LNCaP clone FGC (cell line): ENCODE data around the gene TMEM33.

Experiments
- DNase-seq: peaks from one replicate; pipeline ENCODE4 v3.0.0-alpha.2; 2011; ENCODE audit warnings: low read depth
- H3K4me3 ChIP-seq: 2 replicates; pipeline ENCODE4 v1.5.1; 2011; ENCODE audit warnings: mild to moderate bottlenecking, low read depth, low read length, control low read depth
- TF ChIP-seq, protein P1 (sequence below): IDR thresholded peaks from 2 replicates; pipeline ENCODE4 v1.5.1; 2012; ENCODE audit warnings: mild to moderate bottlenecking; ENCODE audit not compliant: control insufficient read depth, insufficient read depth; ENCODE audit errors: extremely low read depth

TMEM33 gene

DNA sequence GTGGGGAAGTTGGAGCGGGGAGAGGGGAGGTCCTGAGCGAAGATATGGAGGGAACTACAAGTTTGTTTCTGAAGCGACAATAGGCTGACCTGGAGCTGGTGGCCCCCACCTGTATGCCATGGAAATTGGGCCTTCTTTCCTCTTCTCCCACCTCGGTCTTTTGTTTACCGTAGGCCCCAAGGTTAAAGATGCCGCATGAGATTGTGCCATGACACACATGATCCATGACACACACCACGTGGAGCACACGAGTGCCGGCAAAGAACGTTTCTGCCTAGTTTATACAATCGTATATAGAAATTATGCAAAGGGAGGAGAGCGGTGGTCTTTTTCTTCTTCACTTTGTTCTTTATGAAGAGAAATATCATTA lies 408 bp downstream of the TMEM33 start:
- H3K4me3 ChIP-seq = peak overlapping the region; percentile 98
- DNase-seq = no peak
- TF ChIP-seq, protein P1, sequence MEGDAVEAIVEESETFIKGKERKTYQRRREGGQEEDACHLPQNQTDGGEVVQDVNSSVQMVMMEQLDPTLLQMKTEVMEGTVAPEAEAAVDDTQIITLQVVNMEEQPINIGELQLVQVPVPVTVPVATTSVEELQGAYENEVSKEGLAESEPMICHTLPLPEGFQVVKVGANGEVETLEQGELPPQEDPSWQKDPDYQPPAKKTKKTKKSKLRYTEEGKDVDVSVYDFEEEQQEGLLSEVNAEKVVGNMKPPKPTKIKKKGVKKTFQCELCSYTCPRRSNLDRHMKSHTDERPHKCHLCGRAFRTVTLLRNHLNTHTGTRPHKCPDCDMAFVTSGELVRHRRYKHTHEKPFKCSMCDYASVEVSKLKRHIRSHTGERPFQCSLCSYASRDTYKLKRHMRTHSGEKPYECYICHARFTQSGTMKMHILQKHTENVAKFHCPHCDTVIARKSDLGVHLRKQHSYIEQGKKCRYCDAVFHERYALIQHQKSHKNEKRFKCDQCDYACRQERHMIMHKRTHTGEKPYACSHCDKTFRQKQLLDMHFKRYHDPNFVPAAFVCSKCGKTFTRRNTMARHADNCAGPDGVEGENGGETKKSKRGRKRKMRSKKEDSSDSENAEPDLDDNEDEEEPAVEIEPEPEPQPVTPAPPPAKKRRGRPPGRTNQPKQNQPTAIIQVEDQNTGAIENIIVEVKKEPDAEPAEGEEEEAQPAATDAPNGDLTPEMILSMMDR = no peak

DNA sequence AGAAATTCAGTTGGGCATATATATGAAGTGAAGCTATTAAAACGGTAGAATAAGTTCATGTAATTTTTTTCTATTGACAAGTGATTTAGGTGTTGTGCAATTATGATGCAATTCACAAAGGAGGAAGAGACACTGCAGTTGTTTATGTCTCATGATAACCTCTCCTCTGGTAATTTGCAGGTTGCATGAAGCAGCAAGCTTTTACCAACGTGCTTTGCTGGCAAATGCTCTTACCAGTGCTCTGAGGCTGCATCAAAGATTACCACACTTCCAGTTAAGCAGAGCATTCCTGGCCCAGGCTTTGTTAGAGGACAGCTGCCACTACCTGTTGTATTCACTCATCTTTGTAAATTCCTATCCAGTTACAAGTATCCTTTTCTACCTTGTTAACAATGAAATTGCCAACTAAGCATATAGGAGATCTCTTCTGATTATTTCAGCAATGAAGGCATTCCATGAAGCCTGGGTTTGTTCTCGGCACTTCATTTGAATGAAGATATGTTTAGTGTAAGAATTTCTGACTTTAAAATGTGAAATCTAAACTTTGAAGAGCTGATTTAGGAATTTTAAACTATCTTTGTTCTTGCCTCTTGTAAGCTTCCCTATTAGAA lies 3.9 kb downstream of the TMEM33 start:
- DNase-seq = no peak
- TF ChIP-seq, protein P1 = no peak
- no peak overlapping the region for H3K4me3 ChIP-seq

DNA sequence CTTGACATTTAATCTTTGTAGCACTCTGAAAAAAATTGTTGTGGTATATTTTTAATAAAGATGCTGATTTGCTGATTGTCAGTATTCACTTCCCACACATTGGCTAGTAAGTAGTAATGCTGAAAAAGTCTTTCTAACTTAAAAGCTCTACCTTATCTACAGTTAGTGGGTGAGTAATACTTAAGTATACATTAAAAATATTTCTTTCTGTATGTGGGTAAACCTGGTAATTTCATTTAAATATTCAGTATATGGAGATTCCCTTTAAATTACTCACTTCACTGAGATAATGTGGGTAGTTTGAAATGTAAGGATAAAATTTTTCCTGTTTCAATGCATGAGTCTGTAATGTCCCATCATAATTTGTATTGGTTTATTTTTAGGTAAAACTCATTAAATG lies 5.6 kb downstream of the TMEM33 start:
- TF ChIP-seq, protein P1 = no peak

DNA sequence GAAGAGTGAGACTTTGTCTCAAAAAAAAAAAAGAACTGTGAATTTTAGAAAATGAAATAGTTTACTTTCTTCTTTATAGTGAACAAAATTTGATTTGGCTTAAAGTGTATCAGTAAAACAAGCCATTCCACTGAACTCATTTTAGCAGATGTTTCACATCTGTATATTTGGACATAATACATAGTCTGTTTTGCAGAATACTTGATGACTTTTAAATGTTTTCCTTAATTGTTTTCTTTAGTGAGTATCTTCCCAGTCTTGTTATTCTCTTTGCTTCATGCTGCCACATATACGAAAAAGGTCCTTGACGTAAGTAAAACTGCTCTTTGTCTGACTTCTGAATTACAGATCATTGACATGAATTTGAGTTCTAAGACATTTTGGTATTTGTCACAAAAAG lies 8.3 kb downstream of the TMEM33 start:
- H3K4me3 ChIP-seq = no peak overlapping the region
- DNase-seq = no peak
- TF ChIP-seq, protein P1 = no peak

More for the DNA sequence above, 5.6 kb downstream of the TMEM33 start:
- H3K4me3 ChIP-seq = no peak overlapping the region
- no peak for DNase-seq

DNA sequence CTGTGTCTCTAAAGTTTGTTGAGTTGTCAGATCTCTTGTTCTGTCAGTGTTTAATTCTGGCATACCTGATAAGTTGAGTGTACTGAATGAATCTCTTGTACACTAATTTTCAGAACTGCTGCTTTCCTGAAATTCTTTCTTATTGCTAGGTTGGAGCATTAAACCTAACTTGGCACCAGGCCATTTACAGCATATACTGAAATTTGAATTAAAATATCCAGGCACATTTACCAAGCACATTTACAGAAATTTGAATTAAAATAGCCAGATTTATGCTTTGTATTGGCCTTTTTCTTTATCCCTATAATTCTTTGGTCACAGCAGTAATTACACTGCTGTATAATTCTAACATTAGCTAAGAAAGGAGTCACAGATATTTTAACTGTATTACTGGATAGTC lies 8.9 kb downstream of the TMEM33 start:
- TF ChIP-seq, protein P1 = no peak
- no peak for DNase-seq
- no peak overlapping the region for H3K4me3 ChIP-seq

DNA sequence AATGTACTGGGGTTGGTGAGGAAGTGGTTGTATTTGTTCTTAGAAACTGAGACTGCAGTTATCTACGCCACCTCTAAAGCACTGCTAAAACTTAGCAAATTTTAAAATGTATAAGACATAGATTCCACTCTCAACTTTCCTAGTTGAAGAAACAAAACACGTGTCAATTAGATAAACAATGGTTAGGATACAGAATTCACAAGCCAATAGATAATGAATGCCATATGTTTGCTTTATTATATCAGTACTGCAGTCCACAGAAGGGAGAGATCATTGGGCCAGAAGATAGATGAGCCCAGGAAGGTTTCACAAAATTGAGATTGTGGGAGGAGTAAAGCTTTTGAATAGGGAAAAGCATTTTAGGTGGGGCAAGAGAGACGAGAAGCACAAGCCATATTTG lies 14.3 kb downstream of the TMEM33 start:
- no peak for DNase-seq
- TF ChIP-seq, protein P1 = no peak

DNA sequence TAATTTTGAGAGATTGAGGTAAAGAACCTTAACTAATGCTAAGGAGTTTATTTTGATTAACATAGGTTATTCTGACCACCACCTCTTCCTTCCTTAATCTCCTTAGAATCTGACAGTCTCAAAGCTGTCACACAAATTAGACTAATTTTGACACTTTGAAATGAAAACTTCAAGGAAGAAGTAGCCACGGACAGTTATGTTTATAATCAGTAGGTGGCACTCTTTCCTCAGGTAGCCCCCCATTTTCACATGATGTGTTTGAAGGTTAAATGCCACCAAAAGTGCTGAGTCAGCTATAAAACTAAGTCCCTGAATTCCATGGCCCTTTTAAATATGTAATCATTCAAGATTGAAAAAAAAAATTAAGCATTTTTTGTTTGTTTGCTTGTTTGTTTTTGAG lies 22.4 kb downstream of the TMEM33 start:
- TF ChIP-seq, protein P1 = peak; percentile 68
- no peak for DNase-seq
- H3K4me3 ChIP-seq = no peak overlapping the region

More for the DNA sequence above, 14.3 kb downstream of the TMEM33 start:
- H3K4me3 ChIP-seq = no peak overlapping the region
